ENCODE results near the gene TCF7L2.
A peak's percentile ranks its signal among the peaks of the same experiment; 100 is the strongest.

Gene TCF7L2

GRCh38 chr10:113139699-113140098, 189.7 kb downstream of the TCF7L2 start:
- no peak for DNase-seq

- no peak for DNase-seq
Observed at GRCh38 chr10:113140143-113141011, 190.3 kb downstream of the TCF7L2 start.

- no peak for DNase-seq
Observed at GRCh38 chr10:113142601-113143362, 192.7 kb downstream of the TCF7L2 start.

- DNase-seq, result no peak
Observed at GRCh38 chr10:113144576-113144975, 194.5 kb downstream of the TCF7L2 start.

GRCh38 chr10:113148071-113148825, 198.2 kb downstream of the TCF7L2 start:
- DNase-seq, result no peak

GRCh38 chr10:113148901-113149300, 198.9 kb downstream of the TCF7L2 start:
- DNase-seq, result no peak

GRCh38 chr10:113149626-113150025, 199.6 kb downstream of the TCF7L2 start:
- DNase-seq, result no peak

GRCh38 chr10:113151190-113151666, 201.2 kb downstream of the TCF7L2 start:
- peak in 33 of 56 donors; percentile 5 to 68 (median 26) for DNase-seq

GRCh38 chr10:113153493-113154102, 203.6 kb downstream of the TCF7L2 start:
- DNase-seq, result no peak

- no peak for DNase-seq
Observed at GRCh38 chr10:113157441-113157840, 207.4 kb downstream of the TCF7L2 start.

GRCh38 chr10:113158183-113158582, 208.1 kb downstream of the TCF7L2 start:
- no peak for DNase-seq

- DNase-seq, result no peak
Observed at GRCh38 chr10:113159563-113159962, 209.5 kb downstream of the TCF7L2 start.

- no peak for DNase-seq
Observed at GRCh38 chr10:113160641-113161040, 210.6 kb downstream of the TCF7L2 start.

GRCh38 chr10:113161066-113161465, 211.0 kb downstream of the TCF7L2 start:
- DNase-seq, result no peak

GRCh38 chr10:113162960-113163359, 212.9 kb downstream of the TCF7L2 start:
- DNase-seq, result no peak

GRCh38 chr10:113165673-113166072, 215.6 kb downstream of the TCF7L2 start:
- no peak for DNase-seq

GRCh38 chr10:113167702-113168101, 217.7 kb downstream of the TCF7L2 start:
- no peak for DNase-seq

- no peak for DNase-seq
Observed at GRCh38 chr10:113168584-113168983, 218.5 kb downstream of the TCF7L2 start.

- no peak for DNase-seq
Observed at GRCh38 chr10:113169111-113169510, 219.1 kb downstream of the TCF7L2 start.

GRCh38 chr10:113169853-113170460, 219.9 kb downstream of the TCF7L2 start:
- DNase-seq, result no peak

GRCh38 chr10:113171662-113172061, 221.6 kb downstream of the TCF7L2 start:
- DNase-seq, result no peak

Data from nucleus accumbens (tissue), 56 donors.